Hematopoietic multipotent progenitor cell treated with erythropoietin and hydrocortisone succinate and interleukin-3 and kit ligand, for 8 days (in vitro differentiated cells): ENCODE measurements around the gene MYADM.

Experiments
- DNase-seq: peaks from one replicate; pipeline ENCODE4 v3.0.0-alpha.2; 2015

The MYADM gene

GRCh38 chr19:53917356-53917755, 49.7 kb downstream of the MYADM start:
- DNase-seq = no peak
